Endodermal cell (in vitro differentiated cells): ENCODE data around the gene LRMDA. TPM values are rescaled to one million over a fixed set of nuclear protein-coding genes. Genes with fewer than 3 reads are reported as not detected.

ENCODE experiments used
- DNase-seq: peaks from one replicate; pipeline ENCODE4 v3.0.0-alpha.2; 2017
- H3K27ac ChIP-seq: 2 replicates; pipeline ENCODE4 v1.5.1; 2013; ENCODE audit warnings: mild to moderate bottlenecking, low read depth, low read length, moderate library complexity
- H3K27me3 ChIP-seq: 2 replicates; pipeline ENCODE4 v1.6.1; 2013; ENCODE audit warnings: mild to moderate bottlenecking, low read length, moderate library complexity; ENCODE audit not compliant: insufficient read depth, control insufficient read depth, poor library complexity, severe bottlenecking
- H3K36me3 ChIP-seq: 2 replicates; pipeline ENCODE4 v1.7.0; 2013; ENCODE audit warnings: mild to moderate bottlenecking, low read length, moderate library complexity; ENCODE audit not compliant: control insufficient read depth, insufficient read depth
- H3K4me1 ChIP-seq: one replicate; pipeline ENCODE4 v1.7.0; 2013; ENCODE audit warnings: low read length; ENCODE audit not compliant: control insufficient read depth, insufficient read depth
- H3K4me3 ChIP-seq: 2 replicates; pipeline ENCODE4 v1.5.1; 2013; ENCODE audit warnings: mild to moderate bottlenecking, low read length, moderate library complexity
- H3K9ac ChIP-seq: 2 replicates; pipeline ENCODE4 v1.6.1; 2013; ENCODE audit warnings: mild to moderate bottlenecking, low read length, moderate library complexity; ENCODE audit not compliant: poor library complexity, severe bottlenecking; ENCODE audit errors: extremely low read depth
- H3K9me3 ChIP-seq: 2 replicates; pipeline ENCODE4 v1.6.1; 2013; ENCODE audit warnings: mild to moderate bottlenecking, low read length, moderate library complexity; ENCODE audit not compliant: control insufficient read depth
- H3K27ac Mint-ChIP-seq: 2 replicates; pipeline ENCODE4 v1.8.0; 2020; ENCODE audit warnings: mixed read lengths
- H3K27me3 Mint-ChIP-seq: 2 replicates; pipeline ENCODE4 v1.8.0; 2021; ENCODE audit warnings: mild to moderate bottlenecking, mixed read lengths; ENCODE audit not compliant: insufficient read depth
- H3K36me3 Mint-ChIP-seq: 2 replicates; pipeline ENCODE4 v1.8.0; 2020; ENCODE audit warnings: low read depth, mixed read lengths
- H3K4me1 Mint-ChIP-seq: 2 replicates; pipeline ENCODE4 v1.8.0; 2020; ENCODE audit warnings: mixed read lengths
- H3K4me3 Mint-ChIP-seq: 2 replicates; pipeline ENCODE4 v1.8.0; 2020; ENCODE audit warnings: mild to moderate bottlenecking, moderate library complexity, mixed read lengths
- H3K9me3 Mint-ChIP-seq: 2 replicates; pipeline ENCODE4 v1.8.0; 2020; ENCODE audit warnings: mild to moderate bottlenecking, mixed read lengths
- WGBS, 2 experiments: methylation state at CpG; one replicate each; pipeline versions ENCODE4 v1.1.5 to v1.1.7; 2013; ENCODE audit warnings: missing lambda C conversion rate in 2 of 2, mixed read lengths in 1 of 2; ENCODE audit not compliant: insufficient coverage in 1 of 2, insufficient read length in 1 of 2; 5-methylcytosine and 5-hydroxymethylcytosine counted together
- total RNA-seq, 2 donors: library from RNA; stranded (reverse); fragmentation: NEBNext Ultra II Directional in 1 of 2; extraction: Animal tissue kit (Norgen Biotek cat#: 25700) in 1 of 2; gene quantifications; 2 replicates in 1 of 2; 3 replicates in 1 of 2; pipeline ENCODE4 v1.2.1, GENCODE V29; 2021
- TF ChIP-seq, protein P1 (sequence below): fragments of 200-600 bp; sonication (generic); conservative IDR thresholded peaks from 2 replicates; pipeline ENCODE4 v1.5.0; 2021; ENCODE audit warnings: antibody characterized with exemption, mild to moderate bottlenecking

Gene LRMDA
- total RNA-seq, 2 donors from 2014 or later = 1.7 to 5.1 TPM

DNA sequence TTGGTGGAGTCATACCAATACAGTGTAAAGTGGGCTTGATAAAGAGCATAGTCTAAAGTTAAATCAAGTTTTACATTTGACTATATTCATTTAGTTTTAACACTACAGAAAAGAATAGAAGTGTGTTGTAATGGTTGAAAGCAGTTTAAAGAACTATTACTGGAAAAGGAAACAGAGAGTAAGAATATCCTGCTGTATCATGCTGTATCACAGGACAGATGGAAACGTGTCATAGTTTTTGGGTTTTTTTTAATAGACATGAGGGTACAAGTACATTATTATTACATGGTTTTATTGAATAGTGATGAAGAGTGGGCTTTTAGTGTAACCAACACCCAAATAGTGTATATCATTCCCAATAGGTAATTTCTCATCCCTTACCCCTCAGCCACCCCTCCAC lies 944.3 kb downstream of the LRMDA start:
- no peaks in the 10 kb centered on the region for H3K27me3 ChIP-seq
- Mint-ChIP-seq H3K27me3 (no peaks in the 10 kb centered on the region), H3K4me3 (no peak overlapping the region), H3K9me3 (peaks cover 3% of the 10 kb centered on the region), H3K4me1 (no peaks in the 10 kb centered on the region), H3K36me3 (no peaks in the 10 kb centered on the region), H3K27ac (no peak overlapping the region)
- DNase-seq = no peak
- WGBS, 2 experiments = 100% methylated on average over 1 of the region's 1 CpG; no CpG with 5 or more reads in 1 of the 2 experiments
- no peaks in the 10 kb centered on the region for H3K36me3 ChIP-seq
- no peak overlapping the region for H3K27ac ChIP-seq
- no peaks in the 10 kb centered on the region for H3K9me3 ChIP-seq
- H3K9ac ChIP-seq = no peak overlapping the region
- no peaks in the 10 kb centered on the region for H3K4me1 ChIP-seq
- TF ChIP-seq, protein P1, sequence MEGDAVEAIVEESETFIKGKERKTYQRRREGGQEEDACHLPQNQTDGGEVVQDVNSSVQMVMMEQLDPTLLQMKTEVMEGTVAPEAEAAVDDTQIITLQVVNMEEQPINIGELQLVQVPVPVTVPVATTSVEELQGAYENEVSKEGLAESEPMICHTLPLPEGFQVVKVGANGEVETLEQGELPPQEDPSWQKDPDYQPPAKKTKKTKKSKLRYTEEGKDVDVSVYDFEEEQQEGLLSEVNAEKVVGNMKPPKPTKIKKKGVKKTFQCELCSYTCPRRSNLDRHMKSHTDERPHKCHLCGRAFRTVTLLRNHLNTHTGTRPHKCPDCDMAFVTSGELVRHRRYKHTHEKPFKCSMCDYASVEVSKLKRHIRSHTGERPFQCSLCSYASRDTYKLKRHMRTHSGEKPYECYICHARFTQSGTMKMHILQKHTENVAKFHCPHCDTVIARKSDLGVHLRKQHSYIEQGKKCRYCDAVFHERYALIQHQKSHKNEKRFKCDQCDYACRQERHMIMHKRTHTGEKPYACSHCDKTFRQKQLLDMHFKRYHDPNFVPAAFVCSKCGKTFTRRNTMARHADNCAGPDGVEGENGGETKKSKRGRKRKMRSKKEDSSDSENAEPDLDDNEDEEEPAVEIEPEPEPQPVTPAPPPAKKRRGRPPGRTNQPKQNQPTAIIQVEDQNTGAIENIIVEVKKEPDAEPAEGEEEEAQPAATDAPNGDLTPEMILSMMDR = no peak
- H3K4me3 ChIP-seq = no peak overlapping the region

DNA sequence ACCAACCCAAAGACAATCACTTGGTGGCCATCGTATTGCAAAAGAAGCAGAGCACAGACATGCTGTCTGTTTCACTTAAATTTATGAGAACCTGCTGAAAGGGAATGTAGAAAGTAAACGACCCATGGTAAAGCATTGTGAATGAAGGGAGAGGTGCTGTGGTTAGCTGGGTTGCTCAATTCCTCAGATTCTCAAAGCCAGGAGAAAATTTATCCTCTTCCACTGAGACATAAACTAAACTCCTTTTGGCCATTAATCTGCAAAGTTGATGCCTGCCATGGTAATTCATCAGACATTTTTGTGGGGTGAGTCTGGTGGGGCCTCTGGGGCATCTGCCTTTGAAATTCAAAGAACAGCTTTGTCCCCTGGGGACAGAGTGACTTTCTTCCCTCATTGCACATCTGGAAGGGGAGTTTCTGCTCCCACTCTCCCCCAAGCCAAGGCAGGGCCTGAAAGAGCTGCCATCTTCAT lies 951.0 kb downstream of the LRMDA start:
- H3K27ac Mint-ChIP-seq = no peak overlapping the region
- Histone ChIP-seq H3K27ac (no peak overlapping the region), H3K4me1 (no peaks in the 10 kb centered on the region), H3K27me3 (no peaks in the 10 kb centered on the region), H3K36me3 (no peaks in the 10 kb centered on the region), H3K9me3 (no peaks in the 10 kb centered on the region), H3K4me3 (no peak overlapping the region), H3K9ac (no peak overlapping the region)
- H3K4me3 Mint-ChIP-seq = no peak overlapping the region
- no peaks in the 10 kb centered on the region for H3K36me3 Mint-ChIP-seq
- TF ChIP-seq, protein P1 = no peak
- 78% methylated on average over 2 of the region's 2 CpGs; no CpG with 5 or more reads in 1 of the 2 experiments for WGBS, 2 experiments
- H3K27me3 Mint-ChIP-seq = no peaks in the 10 kb centered on the region
- no peaks in the 10 kb centered on the region for H3K4me1 Mint-ChIP-seq
- DNase-seq = no peak
- H3K9me3 Mint-ChIP-seq = no peaks in the 10 kb centered on the region

- WGBS, 2 experiments = 94 to 95% methylated on average over 2 of the region's 2 CpGs
Measured at GRCh38 chr10:76388321-76389023, 957.0 kb downstream of the LRMDA start.

More at GRCh38 chr10:76388321-76389023, 957.0 kb downstream of the LRMDA start:
- no peaks in the 10 kb centered on the region for H3K9me3 ChIP-seq
- H3K27me3 ChIP-seq = no peaks in the 10 kb centered on the region
- no peaks in the 10 kb centered on the region for H3K9me3 Mint-ChIP-seq
- H3K27ac ChIP-seq = no peak overlapping the region
- H3K36me3 ChIP-seq = no peaks in the 10 kb centered on the region
- no peaks in the 10 kb centered on the region for H3K4me1 ChIP-seq
- H3K4me3 ChIP-seq = no peak overlapping the region
- no peak overlapping the region for H3K27ac Mint-ChIP-seq
- H3K27me3 Mint-ChIP-seq = no peaks in the 10 kb centered on the region
- no peaks in the 10 kb centered on the region for H3K36me3 Mint-ChIP-seq
- H3K9ac ChIP-seq = no peak overlapping the region
- H3K4me3 Mint-ChIP-seq = no peak overlapping the region
- TF ChIP-seq, protein P1 = no peak
- no peaks in the 10 kb centered on the region for H3K4me1 Mint-ChIP-seq
- DNase-seq = no peak
